Mucosa of descending colon (tissue), 3 donors: ENCODE data around the gene ARNT2. TPM values are rescaled to one million over a fixed set of nuclear protein-coding genes. Genes with fewer than 3 reads are reported as not detected.

Experiments used
- ATAC-seq: fragments of 200-7000 bp; cut with Tn5 transposase; one replicate; pipeline ENCODE4 v1.9.1; 2020; ENCODE audit warnings: mild to moderate bottlenecking, moderate library complexity
- DNase-seq, 3 donors: peaks; one replicate each; pipeline ENCODE4 v3.0.0-alpha.2; 2020
- H3K36me3 ChIP-seq: fragments of 200-600 bp; one replicate; pipeline ENCODE4 v1.8.0; 2021; ENCODE audit warnings: low read depth, mild to moderate bottlenecking
- H3K4me1 ChIP-seq: fragments of 200-600 bp; one replicate; pipeline ENCODE4 v1.8.0; 2021; ENCODE audit warnings: low read depth, mild to moderate bottlenecking
- H3K4me3 ChIP-seq: fragments of 200-600 bp; one replicate; pipeline ENCODE4 v1.8.0; 2021; ENCODE audit warnings: mild to moderate bottlenecking
- H3K9me3 ChIP-seq: fragments of 200-600 bp; one replicate; pipeline ENCODE4 v1.8.0; 2021; ENCODE audit warnings: mild to moderate bottlenecking
- intact Hi-C, 2 donors: fragments of 100-400 bp; cut with DNase I in 1 of 2; cut with micrococcal nuclease in 1 of 2; formaldehyde crosslinking; loops; one replicate each; pipeline versions ENCODE4 v1.11.0 to v1.11.1; 2022; cut with DNase I, micrococcal nuclease
- total RNA-seq, 3 donors: library from RNA; stranded (reverse); fragmentation: NEBNext Ultra II Directional in 2 of 3; extraction: Animal tissue kit (Norgen Biotek cat#: 25700) in 2 of 3; gene quantifications; one replicate each; pipeline versions ENCODE4 v1.2.1 to v1.2.4, GENCODE V29; 2021 to 2023
- TF ChIP-seq, protein P1 (sequence below): fragments of 200-600 bp; IDR thresholded peaks from one replicate; pipeline ENCODE4 v1.8.0; 2022; ENCODE audit warnings: antibody characterized with exemption, mild to moderate bottlenecking
- donor health status: DM: no; HTN: no; CAD: no; lungs with moderate emphysema.
- donor health status: DM: no; HTN: no; CAD: no.
- donor health status: DM: no; HTN: yes; CAD: no.

ARNT2 gene
- total RNA-seq, 3 donors from 2014 or later = 2.8 to 11.1 (median 3.2) TPM

DNA sequence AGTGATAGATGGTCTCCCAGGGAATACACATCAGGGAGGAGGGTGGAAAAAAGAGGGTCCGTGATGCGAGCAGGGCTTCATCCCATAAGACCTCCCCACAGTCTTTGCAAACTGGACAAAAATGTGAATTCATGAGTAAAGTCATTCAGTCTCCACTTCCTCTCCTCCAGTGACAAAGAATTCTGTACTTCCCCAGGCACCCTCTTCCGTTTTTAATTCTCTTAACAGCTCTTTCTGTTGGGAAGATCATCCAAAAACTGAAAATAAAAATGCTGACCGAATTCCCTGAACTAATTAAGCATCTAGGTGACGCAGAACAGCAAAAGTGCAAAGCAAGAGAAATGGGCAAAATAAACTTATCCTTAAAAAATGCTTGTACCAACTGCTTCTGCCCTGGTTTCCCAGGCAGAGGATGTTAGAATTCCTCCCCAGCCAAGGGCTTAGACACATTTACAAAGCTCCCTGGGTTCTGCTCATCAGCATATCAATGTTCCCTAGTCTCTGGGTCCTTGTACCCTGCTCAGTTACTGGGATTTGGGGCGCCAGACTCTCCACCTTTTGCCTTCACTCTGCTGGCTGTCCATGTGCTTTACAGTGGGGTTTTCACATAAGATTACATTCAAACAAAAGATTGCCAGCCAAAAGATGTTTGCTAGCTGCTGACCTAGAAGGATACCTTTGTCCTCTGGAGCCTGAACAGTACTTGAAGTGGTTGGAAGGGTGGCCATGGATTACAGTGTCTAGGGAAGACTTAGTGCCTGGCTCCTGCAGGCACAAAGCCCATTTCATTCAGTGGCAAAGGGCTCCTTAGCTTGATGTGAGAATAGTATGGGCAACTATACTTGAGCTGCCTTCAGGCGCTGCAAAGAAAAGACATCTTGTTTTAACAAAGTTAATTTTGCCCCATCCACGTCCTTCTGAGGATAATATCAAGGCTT lies 69.4 kb downstream of the ARNT2 start:
- DNase-seq (no peak), ATAC-seq (no peak)
- Histone ChIP-seq H3K4me1 (no peaks in the 10 kb centered on the region), H3K9me3 (no peaks in the 10 kb centered on the region), H3K4me3 (no peak overlapping the region), H3K36me3 (no peaks in the 10 kb centered on the region)
- intact Hi-C loops = no loop called here
- TF ChIP-seq, protein P1, sequence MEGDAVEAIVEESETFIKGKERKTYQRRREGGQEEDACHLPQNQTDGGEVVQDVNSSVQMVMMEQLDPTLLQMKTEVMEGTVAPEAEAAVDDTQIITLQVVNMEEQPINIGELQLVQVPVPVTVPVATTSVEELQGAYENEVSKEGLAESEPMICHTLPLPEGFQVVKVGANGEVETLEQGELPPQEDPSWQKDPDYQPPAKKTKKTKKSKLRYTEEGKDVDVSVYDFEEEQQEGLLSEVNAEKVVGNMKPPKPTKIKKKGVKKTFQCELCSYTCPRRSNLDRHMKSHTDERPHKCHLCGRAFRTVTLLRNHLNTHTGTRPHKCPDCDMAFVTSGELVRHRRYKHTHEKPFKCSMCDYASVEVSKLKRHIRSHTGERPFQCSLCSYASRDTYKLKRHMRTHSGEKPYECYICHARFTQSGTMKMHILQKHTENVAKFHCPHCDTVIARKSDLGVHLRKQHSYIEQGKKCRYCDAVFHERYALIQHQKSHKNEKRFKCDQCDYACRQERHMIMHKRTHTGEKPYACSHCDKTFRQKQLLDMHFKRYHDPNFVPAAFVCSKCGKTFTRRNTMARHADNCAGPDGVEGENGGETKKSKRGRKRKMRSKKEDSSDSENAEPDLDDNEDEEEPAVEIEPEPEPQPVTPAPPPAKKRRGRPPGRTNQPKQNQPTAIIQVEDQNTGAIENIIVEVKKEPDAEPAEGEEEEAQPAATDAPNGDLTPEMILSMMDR = no peak

DNA sequence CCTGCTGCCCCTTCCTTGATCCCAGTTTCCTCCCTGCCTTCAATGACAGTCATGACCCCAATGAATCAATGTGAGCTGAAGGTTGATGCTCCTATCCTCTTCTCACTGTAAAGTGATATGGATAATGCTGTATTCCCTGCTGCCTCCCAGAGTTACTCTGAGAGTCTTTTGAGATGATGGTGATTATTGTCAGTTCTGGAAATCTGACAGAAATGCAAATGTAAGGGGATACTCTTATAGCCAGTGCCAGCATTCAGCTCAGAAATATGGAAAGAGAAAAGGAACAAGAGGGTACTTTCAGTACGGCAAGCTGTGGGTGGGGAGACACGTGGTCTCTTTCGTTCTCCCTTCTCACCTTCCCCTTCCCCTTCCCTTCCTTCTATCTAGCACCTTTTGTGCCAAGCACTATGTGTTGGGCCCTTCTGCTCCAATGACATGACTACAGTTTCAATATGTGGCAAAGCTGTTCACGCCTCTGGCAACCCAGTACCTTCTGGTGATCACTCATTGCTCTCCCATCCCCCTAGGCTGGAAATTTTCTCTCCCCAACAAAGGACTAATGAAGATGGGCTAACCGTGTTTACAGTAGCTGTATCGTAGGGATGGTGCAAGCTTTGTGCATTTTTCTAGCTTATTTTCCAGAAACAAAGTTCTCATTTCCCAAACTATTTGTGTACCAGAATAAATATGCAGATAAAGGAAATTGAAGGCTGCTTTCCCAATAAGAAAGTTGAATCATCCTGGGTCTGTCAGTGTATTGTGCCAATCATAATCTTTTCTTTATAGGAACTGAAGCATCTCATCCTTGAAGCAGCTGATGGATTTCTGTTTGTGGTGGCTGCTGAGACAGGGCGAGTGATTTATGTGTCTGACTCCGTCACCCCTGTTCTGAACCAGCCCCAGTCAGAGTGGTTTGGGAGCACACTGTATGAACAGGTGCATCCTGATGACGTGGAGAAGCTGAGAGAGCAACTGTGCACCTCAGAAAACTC lies 70.3 kb downstream of the ARNT2 start:
- Histone ChIP-seq H3K9me3 (no peaks in the 10 kb centered on the region), H3K4me1 (no peaks in the 10 kb centered on the region), H3K36me3 (no peaks in the 10 kb centered on the region), H3K4me3 (no peak overlapping the region)
- TF ChIP-seq, protein P1 = no peak
- DNase-seq (no peak), ATAC-seq (no peak)
- intact Hi-C loops = no loop called here

DNA sequence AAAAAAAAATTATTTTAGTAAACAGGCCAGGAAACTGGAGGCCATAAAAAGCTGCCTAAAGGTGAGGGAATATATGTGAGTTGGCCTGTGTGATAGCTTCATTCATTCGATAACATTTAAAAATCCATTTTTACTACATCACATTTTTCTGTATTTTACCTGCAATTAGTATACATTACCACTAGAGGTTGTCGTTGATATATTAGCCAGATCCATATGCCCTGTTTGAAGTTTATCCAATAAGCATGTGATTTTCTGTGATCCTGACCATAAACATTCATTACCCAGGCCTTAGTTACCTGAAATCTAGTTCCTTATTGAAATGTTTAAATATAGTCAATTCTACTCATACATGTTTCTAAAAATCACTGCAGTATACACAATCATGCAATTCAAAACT lies 71.4 kb downstream of the ARNT2 start:
- Histone ChIP-seq H3K4me1 (no peaks in the 10 kb centered on the region), H3K36me3 (no peaks in the 10 kb centered on the region), H3K4me3 (no peak overlapping the region), H3K9me3 (no peaks in the 10 kb centered on the region)
- TF ChIP-seq, protein P1 = no peak
- DNase-seq = no peak
- no peak for ATAC-seq
- intact Hi-C loops = no loop called here

GRCh38 chr15:80476036-80476435 lies 71.9 kb downstream of the ARNT2 start:
- no peaks in the 10 kb centered on the region for H3K36me3 ChIP-seq
- ATAC-seq (no peak), DNase-seq (no peak)
- no peaks in the 10 kb centered on the region for H3K4me1 ChIP-seq
- H3K4me3 ChIP-seq = no peak overlapping the region
- no peaks in the 10 kb centered on the region for H3K9me3 ChIP-seq
- TF ChIP-seq, protein P1 = no peak
- intact Hi-C loops = no loop called here

DNA sequence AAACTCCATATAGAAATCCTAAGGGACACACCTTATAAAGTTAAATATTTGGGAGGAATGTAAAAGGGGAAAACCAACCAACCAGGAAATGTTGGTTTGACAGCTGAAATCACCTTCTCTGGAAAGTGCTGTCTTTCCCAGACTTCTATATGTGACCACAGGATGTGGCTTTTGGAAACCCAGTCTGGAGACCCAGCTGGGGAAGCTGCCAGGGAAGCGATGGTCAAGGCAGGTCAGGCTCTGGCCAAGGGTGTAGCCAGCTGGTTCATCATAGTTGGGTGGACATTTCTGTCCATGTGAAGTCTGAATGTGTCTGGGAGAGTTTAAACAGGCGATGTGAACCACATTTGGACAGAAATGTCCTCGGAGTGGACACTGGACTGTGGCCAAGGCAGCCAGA lies 73.9 kb downstream of the ARNT2 start:
- no peak for ATAC-seq
- Histone ChIP-seq H3K4me3 (no peak overlapping the region), H3K4me1 (no peaks in the 10 kb centered on the region), H3K36me3 (no peaks in the 10 kb centered on the region), H3K9me3 (no peaks in the 10 kb centered on the region)
- TF ChIP-seq, protein P1 = no peak
- no peak for DNase-seq
- intact Hi-C loops = no loop called here
